Smooth muscle cell (in vitro differentiated cells): ENCODE results near the gene NCK1. TPM values are rescaled to one million over a fixed set of nuclear protein-coding genes. Genes with fewer than 3 reads are reported as not detected.

Experiments used
- DNase-seq: peaks from one replicate; lab custom pipeline; 2025; ENCODE audit not compliant: unreplicated experiment; lab: John Stamatoyannopoulos, UW
- H2AFZ ChIP-seq: fragments of 200-600 bp; sonication (generic); 2 replicates; pipeline ENCODE4 v1.6.0; 2016; ENCODE audit warnings: antibody characterized with exemption, low read depth, mild to moderate bottlenecking
- H3F3A ChIP-seq: fragments of 200-600 bp; sonication (generic); 2 replicates; pipeline ENCODE4 v1.6.0; 2017; ENCODE audit warnings: antibody characterized with exemption, low read depth
- H3K27ac ChIP-seq: fragments of 200-600 bp; sonication (generic); 2 replicates; pipeline ENCODE4 v1.5.1; 2016; ENCODE audit warnings: low read depth, mild to moderate bottlenecking
- H3K27me3 ChIP-seq: fragments of 200-600 bp; sonication (generic); 2 replicates; pipeline ENCODE4 v1.6.1; 2016; ENCODE audit warnings: low read depth, mild to moderate bottlenecking
- H3K36me3 ChIP-seq: fragments of 200-600 bp; sonication (generic); 2 replicates; pipeline ENCODE4 v1.5.1; 2016; ENCODE audit warnings: low read depth
- H3K4me1 ChIP-seq: fragments of 200-600 bp; sonication (generic); 2 replicates; pipeline ENCODE4 v1.5.1; 2016; ENCODE audit warnings: low read depth
- H3K4me2 ChIP-seq: fragments of 200-600 bp; sonication (generic); 2 replicates; pipeline ENCODE4 v1.6.0; 2016; ENCODE audit warnings: mild to moderate bottlenecking
- H3K4me3 ChIP-seq: fragments of 200-600 bp; sonication (generic); 2 replicates; pipeline ENCODE4 v1.5.1; 2016; ENCODE audit warnings: mild to moderate bottlenecking
- H3K79me2 ChIP-seq: fragments of 200-600 bp; sonication (generic); 2 replicates; pipeline ENCODE4 v1.6.0; 2016; ENCODE audit warnings: low read depth, mild to moderate bottlenecking
- H3K9ac ChIP-seq: fragments of 200-600 bp; sonication (generic); 2 replicates; pipeline ENCODE4 v1.6.0; 2016; ENCODE audit warnings: low read depth
- H3K9me3 ChIP-seq: fragments of 200-600 bp; sonication (generic); replicated peaks from 2 replicates; pipeline ENCODE4 v1.5.1; 2016; ENCODE audit warnings: low read depth
- H4K20me1 ChIP-seq: fragments of 200-600 bp; sonication (generic); 2 replicates; pipeline ENCODE4 v1.6.0; 2016; ENCODE audit warnings: low read depth
- WGBS: methylation state at CpG from one replicate; pipeline ENCODE4 v1.1.7; 2016; ENCODE audit warnings: low lambda C conversion rate; 5-methylcytosine and 5-hydroxymethylcytosine counted together
- polyA plus RNA-seq: library from polyadenylated mRNA; unstranded; fragments of >200 nt; fragmentation: Nextera tagmentation; extraction: Ambion mirVana; gene quantifications from 2 replicates; pipeline ENCODE4 v1.2.1, GENCODE V29; 2016
- total RNA-seq: library from RNA; depleted of rRNA; stranded (reverse); fragments of >200 nt; gene quantifications from 2 replicates; pipeline ENCODE4 v1.2.3, GENCODE V29; 2014
- TF ChIP-seq, protein P1 (sequence below): fragments of 200-600 bp; sonication (generic); IDR thresholded peaks from 2 replicates; pipeline ENCODE4 v1.5.1; 2017; ENCODE audit warnings: borderline replicate concordance, mild to moderate bottlenecking, antibody characterized with exemption; ENCODE audit not compliant: insufficient read depth, poor library complexity, severe bottlenecking

NCK1 gene
- total and polyA plus RNA-seq, 2 experiments from 2014 or later: 21.1 to 41.8 TPM

DNA sequence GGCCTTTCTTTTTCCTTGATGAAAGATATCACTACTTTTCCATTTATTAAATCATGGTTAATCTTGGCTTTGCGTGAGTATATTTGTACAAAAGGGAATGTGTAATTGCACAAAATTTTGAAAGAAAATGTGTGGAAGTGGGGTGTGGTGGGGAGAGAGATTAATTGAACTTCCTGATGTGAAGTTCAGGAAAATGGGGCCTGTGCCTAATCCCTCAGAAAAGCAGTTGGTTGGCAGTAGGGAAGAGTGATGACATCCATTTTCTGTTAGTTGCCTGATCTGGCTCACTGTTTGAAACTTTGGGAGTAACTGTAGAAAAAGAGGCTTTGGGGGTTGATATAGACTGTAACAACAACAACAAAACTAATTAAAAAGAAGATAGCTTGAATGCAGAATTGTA, 85.0 kb downstream of the NCK1 start:
- DNase-seq: no peak
- no peaks in the 10 kb centered on the region for H3K27me3 ChIP-seq
- no peak overlapping the region for H3K27ac ChIP-seq
- peaks cover 26% of the 10 kb centered on the region for H4K20me1 ChIP-seq
- peaks cover 4% of the 10 kb centered on the region for H3K4me1 ChIP-seq
- H3K4me2 ChIP-seq: no peak overlapping the region
- peaks cover 35% of the 10 kb centered on the region for H3K79me2 ChIP-seq
- H3K9me3 ChIP-seq: no peaks in the 10 kb centered on the region
- no peaks in the 10 kb centered on the region for H3F3A ChIP-seq
- H3K9ac ChIP-seq: no peak overlapping the region
- H2AFZ ChIP-seq: no peak overlapping the region
- WGBS: 98% methylated on average over 1 of the region's 1 CpG
- H3K36me3 ChIP-seq: no peaks in the 10 kb centered on the region
- H3K4me3 ChIP-seq: no peak overlapping the region
- TF ChIP-seq, protein P1, sequence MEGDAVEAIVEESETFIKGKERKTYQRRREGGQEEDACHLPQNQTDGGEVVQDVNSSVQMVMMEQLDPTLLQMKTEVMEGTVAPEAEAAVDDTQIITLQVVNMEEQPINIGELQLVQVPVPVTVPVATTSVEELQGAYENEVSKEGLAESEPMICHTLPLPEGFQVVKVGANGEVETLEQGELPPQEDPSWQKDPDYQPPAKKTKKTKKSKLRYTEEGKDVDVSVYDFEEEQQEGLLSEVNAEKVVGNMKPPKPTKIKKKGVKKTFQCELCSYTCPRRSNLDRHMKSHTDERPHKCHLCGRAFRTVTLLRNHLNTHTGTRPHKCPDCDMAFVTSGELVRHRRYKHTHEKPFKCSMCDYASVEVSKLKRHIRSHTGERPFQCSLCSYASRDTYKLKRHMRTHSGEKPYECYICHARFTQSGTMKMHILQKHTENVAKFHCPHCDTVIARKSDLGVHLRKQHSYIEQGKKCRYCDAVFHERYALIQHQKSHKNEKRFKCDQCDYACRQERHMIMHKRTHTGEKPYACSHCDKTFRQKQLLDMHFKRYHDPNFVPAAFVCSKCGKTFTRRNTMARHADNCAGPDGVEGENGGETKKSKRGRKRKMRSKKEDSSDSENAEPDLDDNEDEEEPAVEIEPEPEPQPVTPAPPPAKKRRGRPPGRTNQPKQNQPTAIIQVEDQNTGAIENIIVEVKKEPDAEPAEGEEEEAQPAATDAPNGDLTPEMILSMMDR: no peak

- H3K4me2 ChIP-seq: no peak overlapping the region
- TF ChIP-seq, protein P1: no peak
- no peak overlapping the region for H3K27ac ChIP-seq
- peaks cover 4% of the 10 kb centered on the region for H3K4me1 ChIP-seq
- peaks cover 30% of the 10 kb centered on the region for H3K79me2 ChIP-seq
- H2AFZ ChIP-seq: no peak overlapping the region
- H4K20me1 ChIP-seq: peaks cover 21% of the 10 kb centered on the region
- no peak overlapping the region for H3K9ac ChIP-seq
- H3K36me3 ChIP-seq: no peaks in the 10 kb centered on the region
- H3K27me3 ChIP-seq: no peaks in the 10 kb centered on the region
- 79% methylated on average over 2 of the region's 2 CpGs for WGBS
- no peaks in the 10 kb centered on the region for H3F3A ChIP-seq
- no peak for DNase-seq
- no peak overlapping the region for H3K4me3 ChIP-seq
- no peaks in the 10 kb centered on the region for H3K9me3 ChIP-seq
Observed at GRCh38 chr3:136947477-136947876, 85.5 kb downstream of the NCK1 start.

DNA sequence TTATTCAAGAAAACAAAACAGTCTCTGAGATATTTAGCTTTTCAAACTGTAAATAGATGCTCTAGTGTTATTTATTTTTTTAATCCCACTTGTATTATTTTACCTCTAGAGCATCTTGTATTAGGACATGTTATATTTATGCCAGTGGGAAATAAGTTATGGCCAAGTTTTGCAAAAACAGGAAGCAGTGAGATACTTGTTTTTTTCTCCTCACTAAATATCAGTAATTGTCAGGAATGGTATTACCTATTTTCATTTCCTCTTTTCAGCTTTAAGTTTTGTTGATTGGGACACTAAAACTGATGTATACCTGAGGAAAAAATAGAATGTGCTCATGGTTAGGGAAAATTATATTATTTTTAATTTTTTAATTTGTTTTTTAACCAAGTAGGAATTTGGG, 87.1 kb downstream of the NCK1 start:
- no peak for DNase-seq
- no peaks in the 10 kb centered on the region for H3K27me3 ChIP-seq
- H4K20me1 ChIP-seq: peaks cover 6% of the 10 kb centered on the region
- H3K9ac ChIP-seq: no peak overlapping the region
- no peaks in the 10 kb centered on the region for H3K4me1 ChIP-seq
- H3K9me3 ChIP-seq: no peaks in the 10 kb centered on the region
- no peak overlapping the region for H2AFZ ChIP-seq
- no peak overlapping the region for H3K27ac ChIP-seq
- peaks cover 16% of the 10 kb centered on the region for H3K79me2 ChIP-seq
- H3F3A ChIP-seq: no peaks in the 10 kb centered on the region
- TF ChIP-seq, protein P1: no peak
- no peak overlapping the region for H3K4me2 ChIP-seq
- no peaks in the 10 kb centered on the region for H3K36me3 ChIP-seq
- no peak overlapping the region for H3K4me3 ChIP-seq

- no peak overlapping the region for H3K27ac ChIP-seq
- H4K20me1 ChIP-seq: peaks cover under 1% of the 10 kb centered on the region
- H3K9ac ChIP-seq: no peak overlapping the region
- DNase-seq: no peak
- no peaks in the 10 kb centered on the region for H3K9me3 ChIP-seq
- H3K4me3 ChIP-seq: no peak overlapping the region
- no peak overlapping the region for H2AFZ ChIP-seq
- TF ChIP-seq, protein P1: no peak
- 98% methylated on average over 2 of the region's 2 CpGs for WGBS
- H3K4me1 ChIP-seq: no peaks in the 10 kb centered on the region
- H3K27me3 ChIP-seq: no peaks in the 10 kb centered on the region
- no peaks in the 10 kb centered on the region for H3K36me3 ChIP-seq
- peaks cover 10% of the 10 kb centered on the region for H3K79me2 ChIP-seq
- H3F3A ChIP-seq: no peaks in the 10 kb centered on the region
- no peak overlapping the region for H3K4me2 ChIP-seq
Observed at GRCh38 chr3:136949708-136950107, 87.7 kb downstream of the NCK1 start.
